ENCODE results near the gene CD109. TPM values are rescaled to one million over a fixed set of nuclear protein-coding genes. Genes with fewer than 3 reads are reported as not detected.
A peak's percentile ranks its signal among the peaks of the same experiment; 100 is the strongest.
"Not testable (repeated sequence)": the region's sequence is repeated elsewhere in the genome, so short reads cannot be mapped to it uniquely, and the experiment has no call there.

CD109 gene
- total and polyA plus RNA-seq, 2 of the 4 experiments (the other 2 are of a cell fraction) = 3.6 to 5.0 TPM

DNA sequence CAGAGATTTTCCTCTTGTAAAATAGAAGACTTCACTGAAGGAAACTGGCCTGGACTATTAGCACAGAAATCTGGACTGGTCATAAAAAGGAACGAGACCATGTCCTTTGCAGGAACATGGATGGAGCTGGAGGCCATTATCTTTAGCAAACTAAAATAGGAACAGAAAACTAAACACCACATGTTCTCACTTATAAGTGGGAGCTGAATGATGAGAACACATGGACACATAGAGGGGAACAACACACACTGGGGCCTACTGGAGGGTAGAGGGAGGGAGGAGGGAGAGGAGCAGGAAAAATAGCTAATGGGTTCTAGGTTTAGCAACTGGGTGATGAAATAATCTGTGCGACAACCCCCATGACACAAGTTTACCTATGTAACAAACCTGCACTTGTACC lies 27.5 kb downstream of the CD109 start:
- H3K9ac ChIP-seq (ENCODE audit: low read depth, low read length); ATAC-seq (ENCODE audit: low read depth); BruUV-seq (replicated peaks); H2AFZ ChIP-seq (replicated peaks; ENCODE audit: low read length, poor library complexity); H4K20me1 ChIP-seq (ENCODE audit: insufficient read depth, low read length); intact Hi-C loops (cut with micrococcal nuclease); DNase-seq; H2AK9ac ChIP-seq (replicated peaks; ENCODE audit: low read depth, low read length, poor library complexity); H3K36me3 ChIP-seq (ENCODE audit: control insufficient read depth, insufficient read depth, low read length); H4K5ac ChIP-seq (ENCODE audit: low read depth, low read length); H3K27me3 ChIP-seq (ENCODE audit: control insufficient read depth, insufficient read depth, low read length); H3K4me3 ChIP-seq (ENCODE audit: insufficient read depth, low read depth, low read length); H3K4me2 ChIP-seq (ENCODE audit: low read depth, low read length); POLR2A ChIA-PET (ENCODE audit: unreplicated experiment); H3K4me1 ChIP-seq (ENCODE audit: control insufficient read depth, insufficient read depth, low read length); H3K56ac ChIP-seq (ENCODE audit: extremely low read depth, insufficient read depth, low read length); H3K27ac ChIP-seq (ENCODE audit: insufficient read depth, low read length); dilution Hi-C loops (cut with HindIII; ENCODE audit: low sequenced_read_pairs, unreplicated experiment); in situ Hi-C loops (cut with MboI; ENCODE audit: low sequenced_read_pairs); H3K9me3 ChIP-seq (ENCODE audit: control insufficient read depth, insufficient read depth, low read length); H4K91ac ChIP-seq (ENCODE audit: insufficient read depth, low read depth, low read length); CTCF ChIA-PET: not testable (repeated sequence)
- Histone ChIP-seq H3K14ac (replicated peaks; ENCODE audit: low read depth, low read length) (peak overlapping the region; percentile 91; the same call in 1 of the 2 replicates), H3K4ac (ENCODE audit: low read depth, low read length) (peak overlapping the region; percentile 58), H3K79me1 (ENCODE audit: low read depth in 1 of 2, low read length in 2 of 2) (peaks cover 6 to 21% of the 10 kb centered on the region in 2 experiments; a peak in 3 of 4 replicates), H3K23ac (ENCODE audit: low read depth, low read length) (peak overlapping the region; percentile 74), H3K9me1 (ENCODE audit: insufficient read depth, low read length) (peaks cover 10% of the 10 kb centered on the region), H2BK120ac (ENCODE audit: low read depth, low read length) (peak overlapping the region; percentile 87; the same call in 1 of the 2 replicates), H2BK5ac (ENCODE audit: low read depth, low read length, poor library complexity, severe bottlenecking) (peak overlapping the region; percentile 89), H3K18ac (ENCODE audit: low read depth, low read length) (peak overlapping the region; percentile 84; the same call in 1 of the 2 replicates), H2AK5ac (ENCODE audit: low read depth, low read length) (0 out of 2 replicates have a peak overlapping the region, but pooled peaks have one; percentile 3), H4K8ac (ENCODE audit: low read depth in 2 of 2, low read length in 2 of 2) (peak overlapping the region in 1 of 2 experiments; percentile 79; a peak in 2 of 4 replicates), H2BK20ac (ENCODE audit: low read depth, low read length) (peak overlapping the region; percentile 91), H2BK15ac (ENCODE audit: low read depth, low read length) (peak overlapping the region; percentile 85; the same call in 2 of the 3 replicates)
- WGBS, 2 experiments (ENCODE audit: extremely low coverage in 2 of 2, insufficient read length in 1 of 2) = no CpG with 5 or more reads among the region's 2 CpGs

Measured in IMR-90 (cell line).